ENCODE measurements around the gene PRPF39.
A peak's percentile ranks its signal among the peaks of the same experiment; 100 is the strongest.

PRPF39 gene

DNA sequence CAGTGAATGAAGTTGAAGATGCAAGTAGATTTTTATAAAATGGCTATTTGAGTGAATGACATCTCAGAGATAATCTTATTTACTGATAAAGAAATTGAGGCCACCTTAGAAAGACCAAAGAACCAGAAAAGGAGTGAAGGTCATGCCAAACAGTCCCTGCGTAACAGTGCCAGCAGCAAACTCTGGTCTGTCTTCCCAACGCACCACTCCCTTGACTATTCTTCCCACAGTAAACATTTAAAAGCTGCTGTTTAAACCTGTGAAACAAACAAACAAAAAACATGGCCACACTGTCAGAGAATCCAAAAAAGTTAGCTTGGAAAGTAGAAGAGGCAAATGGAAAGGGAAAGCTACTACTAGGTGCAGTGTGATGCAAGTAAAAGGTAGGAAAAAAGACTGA lies 1.5 kb upstream of the PRPF39 start:
- DNase-seq (ENCODE audit: low read depth, low spot score) = no peak

DNA sequence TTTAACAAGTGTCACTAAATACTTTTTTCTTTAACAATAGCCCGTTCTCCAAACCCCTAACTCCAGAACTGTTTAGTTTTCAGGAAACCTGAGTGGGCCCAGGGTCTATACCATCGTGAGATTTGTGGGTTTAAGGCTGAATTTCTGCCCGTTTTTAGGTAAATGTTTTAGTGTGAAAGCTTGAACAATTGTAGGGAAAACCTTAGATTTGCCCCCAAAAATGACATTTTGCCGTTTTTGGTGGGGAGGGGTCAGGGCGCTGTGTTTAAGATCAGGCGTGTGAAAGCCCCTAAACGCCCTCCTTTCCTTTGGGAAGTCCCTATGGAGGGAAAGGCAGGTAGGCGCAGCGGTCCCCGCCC lies 320 bp upstream of the PRPF39 start:
- no peak for DNase-seq (ENCODE audit: low read depth, low spot score)

DNA sequence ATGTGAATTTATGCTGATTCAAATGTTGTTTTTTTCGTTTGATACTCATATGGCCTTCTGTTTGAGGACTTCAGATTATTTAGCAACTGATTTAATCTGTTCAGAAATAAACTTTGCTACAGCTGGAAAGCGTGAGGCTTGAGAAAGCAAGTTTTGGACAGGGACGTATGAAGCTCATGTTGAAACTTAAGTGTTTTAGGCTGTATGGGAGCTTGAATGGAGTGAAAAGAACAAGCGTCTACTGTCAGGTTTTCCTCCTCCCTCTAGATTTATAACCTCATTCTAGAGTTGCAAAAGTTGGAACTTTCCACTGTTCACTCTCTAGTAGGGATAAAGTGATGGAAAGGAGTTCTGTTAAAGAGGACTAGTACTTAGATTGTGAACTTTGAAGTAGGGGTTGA lies 1.0 kb downstream of the PRPF39 start:
- DNase-seq (ENCODE audit: low read depth, low spot score) = no peak

DNA sequence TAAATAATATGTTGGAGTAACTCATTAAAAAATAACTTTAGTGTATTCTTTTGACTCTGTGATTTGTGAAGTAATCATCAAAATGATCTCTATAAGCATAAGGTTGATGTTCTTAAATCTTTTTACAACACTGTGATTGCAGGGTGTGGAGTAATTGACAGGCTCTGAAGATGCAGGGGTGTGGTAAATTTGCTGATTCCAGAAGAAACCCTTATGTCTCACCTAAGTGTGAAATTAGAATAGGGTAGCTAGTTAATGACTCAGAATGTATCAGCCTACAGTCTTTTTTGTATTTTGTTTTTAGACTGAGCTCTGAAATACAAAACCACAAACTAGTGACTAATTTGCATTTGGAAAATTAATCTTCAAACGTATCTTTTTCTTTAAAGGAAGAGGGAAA lies 5.9 kb downstream of the PRPF39 start:
- no peak for DNase-seq (ENCODE audit: low read depth, low spot score)

DNA sequence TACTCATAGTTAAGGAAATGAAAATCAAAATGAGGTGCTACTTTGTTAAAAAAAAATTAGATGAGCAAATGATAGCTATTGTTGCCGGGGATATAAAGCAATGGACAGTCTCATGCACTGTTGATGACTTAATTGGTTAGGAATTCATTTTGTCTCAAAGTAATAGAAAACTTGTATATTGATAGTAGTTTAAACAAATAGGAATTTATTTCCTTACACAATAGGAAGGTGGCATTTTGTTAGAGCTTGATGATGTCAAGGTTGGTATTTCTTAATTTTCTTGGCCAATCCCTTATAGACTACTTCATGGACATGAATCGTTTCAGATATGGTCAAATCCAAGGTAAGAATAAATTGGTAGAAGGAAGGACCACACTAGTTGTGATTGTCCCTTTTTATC lies 7.8 kb downstream of the PRPF39 start:
- no peak for DNase-seq (ENCODE audit: low read depth, low spot score)

DNA sequence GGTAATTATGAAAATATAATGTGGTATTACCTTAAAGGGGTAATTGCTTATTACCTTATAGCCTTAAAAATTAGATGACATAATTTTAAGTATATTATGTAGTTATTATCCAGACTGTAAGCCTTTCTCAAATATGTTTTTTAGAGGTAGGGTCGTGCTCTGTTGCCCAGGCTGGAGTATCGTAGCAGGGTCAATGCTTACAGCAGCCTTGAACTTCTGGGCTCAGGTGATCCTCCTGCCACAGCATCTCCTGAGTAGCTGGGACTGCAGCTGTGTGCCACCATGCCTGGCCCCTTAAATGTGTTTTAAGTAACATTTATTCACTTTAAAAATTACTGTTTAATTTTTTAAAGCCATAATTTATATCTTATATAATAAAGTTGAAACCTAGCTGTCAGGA lies 10.4 kb downstream of the PRPF39 start:
- DNase-seq (ENCODE audit: low read depth, low spot score) = no peak

DNA sequence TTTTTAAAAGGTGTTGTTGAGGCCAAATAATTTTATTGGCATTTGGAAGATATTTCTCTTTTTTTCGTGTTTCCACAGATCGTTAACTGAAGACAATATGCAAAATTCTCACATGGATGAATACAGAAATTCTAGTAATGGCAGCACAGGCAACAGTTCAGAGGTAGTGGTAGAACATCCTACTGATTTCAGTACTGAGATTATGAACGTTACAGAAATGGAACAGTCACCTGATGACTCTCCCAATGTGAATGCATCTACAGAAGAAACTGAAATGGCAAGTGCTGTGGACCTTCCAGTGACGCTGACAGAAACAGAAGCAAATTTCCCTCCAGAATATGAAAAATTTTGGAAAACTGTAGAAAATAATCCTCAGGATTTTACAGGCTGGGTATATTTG lies 11.2 kb downstream of the PRPF39 start:
- DNase-seq (ENCODE audit: low read depth, low spot score) = no peak

DNA sequence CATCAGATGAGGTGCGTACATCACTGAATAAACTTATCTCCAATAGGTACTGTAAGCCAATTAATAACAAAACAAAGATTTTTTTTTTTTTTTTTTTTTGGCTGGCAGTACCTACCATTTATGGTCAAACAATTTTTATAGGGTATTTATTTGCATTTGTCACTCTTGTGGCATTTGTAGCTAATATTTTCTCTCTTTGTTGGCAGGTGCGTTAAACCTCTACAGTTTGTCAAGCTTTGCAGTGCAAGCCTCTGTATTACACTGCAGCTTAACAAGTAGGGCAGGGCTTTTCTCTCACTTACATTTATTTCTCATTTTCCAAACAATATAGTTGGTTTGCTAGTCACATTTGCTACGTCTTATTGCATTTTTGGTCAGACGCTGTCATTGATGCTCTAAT lies 12.3 kb downstream of the PRPF39 start:
- no peak for DNase-seq (ENCODE audit: low read depth, low spot score)

DNA sequence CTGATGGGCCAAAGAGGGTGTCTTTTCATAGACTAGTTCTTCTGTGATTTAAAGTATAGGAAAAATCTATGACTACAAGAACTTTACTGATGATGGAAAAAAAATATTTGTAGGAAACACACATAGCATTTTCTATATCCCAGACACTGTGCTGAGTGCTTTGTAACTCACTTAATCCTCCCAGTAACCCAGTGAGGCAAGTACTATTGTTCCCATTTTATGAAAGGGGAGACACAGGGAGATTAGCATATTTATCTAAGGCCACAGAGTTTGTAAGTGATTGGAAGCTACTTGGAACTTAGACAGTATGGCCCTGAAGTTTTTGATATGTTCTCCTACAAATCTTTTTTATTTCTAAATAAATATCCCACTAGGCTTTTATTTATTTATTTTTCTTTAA lies 19.9 kb downstream of the PRPF39 start:
- no peak for DNase-seq (ENCODE audit: low read depth, low spot score)

DNA sequence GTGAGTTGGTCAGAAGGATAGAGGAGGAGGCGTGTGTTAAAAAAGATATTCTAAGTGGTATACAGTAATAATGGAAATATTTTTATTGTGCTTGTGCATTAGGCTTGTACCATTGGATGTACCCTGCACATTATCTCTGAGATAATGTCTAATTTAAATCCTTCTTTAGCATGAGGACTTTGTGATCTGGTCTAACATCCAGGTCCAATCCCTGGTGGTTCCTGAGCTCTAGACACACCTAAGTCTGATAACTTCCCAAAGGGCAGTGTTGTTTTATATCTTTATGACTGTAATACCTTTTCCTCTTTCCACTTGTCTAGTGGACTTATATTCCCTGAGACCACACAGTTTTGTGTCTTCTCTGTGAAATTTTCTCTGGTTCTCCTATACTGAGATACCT lies 20.6 kb downstream of the PRPF39 start:
- no peak for DNase-seq (ENCODE audit: low read depth, low spot score)

DNA sequence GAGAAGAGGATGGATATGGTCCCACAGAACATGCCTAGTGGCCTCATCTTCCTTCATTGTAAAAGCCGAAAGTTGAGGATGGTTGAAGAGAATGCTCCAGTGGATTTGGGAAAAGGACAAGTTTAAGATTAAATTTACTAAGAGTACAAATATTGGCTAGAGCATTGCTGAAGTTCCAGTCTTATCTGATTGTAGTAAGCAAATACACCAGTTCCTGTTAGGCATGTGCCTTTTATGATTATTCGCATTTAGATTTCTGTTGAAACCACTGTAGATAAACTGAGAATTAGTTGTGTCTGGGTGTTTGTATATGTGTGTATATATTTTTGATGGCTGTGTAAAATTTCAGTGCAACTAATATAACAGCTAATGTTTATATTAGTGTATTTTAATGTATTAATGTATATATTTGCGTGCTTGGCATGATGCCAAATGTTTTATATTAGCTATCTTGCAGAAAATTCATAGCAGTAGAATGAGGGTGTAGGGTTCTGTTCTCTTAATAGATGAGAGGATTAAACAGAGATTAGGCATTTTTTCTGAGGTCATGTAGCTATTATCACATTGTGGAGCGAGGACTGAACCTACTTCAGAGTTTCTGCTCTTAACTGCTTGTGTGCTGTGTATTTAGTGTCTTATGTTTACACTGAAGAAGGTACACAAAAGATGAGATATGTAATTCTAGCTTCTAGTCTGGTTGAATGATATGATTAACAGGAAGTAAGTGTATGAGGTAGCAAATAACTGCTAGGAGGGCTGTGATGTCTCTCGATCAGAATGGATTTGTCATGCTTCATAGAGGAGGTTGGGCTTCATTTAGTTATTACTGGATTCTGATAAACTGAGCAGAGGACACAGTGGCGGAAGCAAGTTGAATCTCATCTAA lies 29.2 kb downstream of the PRPF39 start:
- DNase-seq (ENCODE audit: low read depth, low spot score) = no peak

DNA sequence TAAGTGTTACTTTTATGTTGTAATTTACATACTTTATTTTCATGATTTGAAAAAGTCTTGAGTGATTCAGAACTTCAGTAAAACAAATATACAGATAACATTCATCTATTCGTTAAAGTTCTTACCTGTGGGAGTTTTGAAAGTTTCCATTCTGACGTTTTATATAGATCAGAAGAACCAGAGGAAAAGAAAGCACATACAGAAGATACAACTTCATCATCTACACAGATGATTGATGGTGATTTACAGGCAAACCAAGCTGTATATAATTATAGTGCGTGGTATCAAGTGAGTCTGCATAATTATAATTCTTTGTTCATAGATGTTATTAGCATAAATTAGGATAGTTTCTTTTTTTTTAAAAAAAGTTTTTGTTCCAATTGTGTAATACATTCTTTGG lies 30.4 kb downstream of the PRPF39 start:
- DNase-seq (ENCODE audit: low read depth, low spot score) = no peak

DNA sequence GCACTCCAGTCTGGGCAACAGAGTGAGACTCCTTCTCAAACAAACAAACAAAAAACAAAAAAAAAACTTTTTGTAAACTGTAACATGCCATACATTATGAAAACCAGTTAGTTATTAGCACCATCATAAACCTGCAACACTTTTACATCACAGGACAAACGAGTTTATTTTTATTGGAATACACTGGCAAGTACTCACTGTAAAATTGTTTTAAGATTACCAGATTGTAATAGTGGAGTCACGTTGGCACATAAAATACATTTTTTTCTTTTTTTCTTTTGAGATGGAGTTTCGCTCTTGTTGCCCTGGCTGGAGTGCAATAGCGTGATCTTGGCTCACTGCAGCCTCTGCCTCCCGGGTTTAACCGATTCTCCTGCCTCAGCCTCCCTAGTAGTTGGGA lies 34.7 kb downstream of the PRPF39 start:
- no peak for DNase-seq (ENCODE audit: low read depth, low spot score)

DNA sequence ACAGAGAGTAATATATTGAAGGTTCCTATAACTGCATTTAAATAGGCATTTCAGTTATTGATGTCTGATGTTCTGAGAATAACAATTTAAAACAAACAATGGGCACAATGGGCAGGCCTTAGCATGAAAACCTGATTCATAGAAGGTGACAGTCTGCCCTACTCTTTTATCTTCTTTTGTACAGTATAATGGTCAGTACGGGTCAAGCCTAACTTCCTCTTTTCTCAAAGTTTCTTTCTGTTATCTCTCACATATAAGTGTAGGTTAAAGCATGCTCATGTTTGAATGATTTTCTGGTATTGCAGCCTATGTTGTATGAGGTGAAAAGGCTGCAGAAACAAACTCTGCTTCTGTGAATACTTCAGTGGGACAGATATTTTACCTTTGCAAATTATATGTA lies 36.2 kb downstream of the PRPF39 start:
- DNase-seq (ENCODE audit: low read depth, low spot score) = no peak

DNA sequence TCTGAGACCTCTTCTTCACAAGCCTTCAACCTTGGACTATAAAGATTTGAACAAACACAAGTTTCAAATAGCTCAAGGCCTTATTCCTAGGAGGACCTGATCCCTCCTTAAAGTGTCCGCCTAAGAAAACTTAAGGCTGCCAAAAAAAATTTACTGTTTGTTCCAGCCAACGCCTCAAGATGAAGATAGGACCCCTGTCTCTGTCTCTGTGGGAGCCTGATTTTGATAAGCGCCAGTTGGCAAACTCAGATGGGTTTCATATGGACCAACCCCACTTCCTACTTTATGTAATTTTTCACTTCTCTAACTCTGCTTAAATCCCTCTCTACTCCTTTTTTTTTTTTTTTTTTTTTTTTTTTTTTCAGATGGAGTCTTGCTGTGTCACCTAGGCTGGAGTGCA lies 39.4 kb downstream of the PRPF39 start:
- DNase-seq (ENCODE audit: low read depth, low spot score) = no peak

DNA sequence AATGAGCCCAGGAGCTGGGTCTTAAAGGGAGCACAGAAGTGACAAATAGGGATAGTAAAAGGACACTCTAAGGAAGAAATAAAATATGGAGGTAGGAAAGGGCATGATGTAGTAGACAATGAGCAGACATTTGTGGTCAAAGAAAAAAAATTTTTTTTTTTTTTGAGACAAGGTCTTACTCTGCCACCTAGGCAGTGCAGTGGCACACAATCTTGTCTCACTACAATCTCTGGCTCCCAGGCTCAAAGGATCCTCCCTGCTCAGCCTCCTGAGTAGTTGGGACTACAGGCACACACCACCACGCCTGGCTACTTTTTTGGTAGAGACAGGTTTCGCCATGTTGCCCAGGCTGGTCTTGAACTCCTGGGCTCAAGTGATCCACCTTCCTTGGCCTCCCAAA lies 41.8 kb downstream of the PRPF39 start:
- no peak for DNase-seq (ENCODE audit: low read depth, low spot score)

DNA sequence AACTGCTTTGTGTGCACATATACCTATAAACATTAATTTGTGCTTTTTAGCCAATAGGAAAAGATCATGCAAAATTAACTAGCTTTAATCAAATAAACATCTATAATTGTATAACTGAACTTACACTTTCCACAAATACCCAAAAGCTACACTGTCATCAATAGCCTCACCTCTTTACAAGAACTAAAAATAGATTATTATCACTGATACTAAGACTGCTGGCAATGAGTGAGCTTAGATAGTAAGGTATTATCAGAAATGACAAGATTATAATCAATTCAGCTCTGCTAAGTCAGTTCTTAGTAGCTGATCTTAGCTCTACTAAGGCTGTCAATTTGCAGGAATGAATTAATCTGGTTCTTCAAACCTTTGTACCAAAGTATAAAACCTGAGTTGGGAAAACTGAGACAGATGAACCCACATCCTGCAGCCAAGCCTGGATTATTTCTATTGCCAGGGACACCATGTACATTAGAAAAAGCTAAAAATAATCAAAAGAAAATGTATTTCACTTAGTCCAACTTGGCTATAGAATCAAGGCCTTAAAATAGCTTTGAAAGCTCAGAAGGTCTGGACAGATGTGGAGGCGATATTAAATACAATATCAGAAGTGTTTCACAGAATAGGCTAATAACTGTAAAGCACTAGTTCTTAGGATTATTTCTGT lies 45.2 kb downstream of the PRPF39 start:
- DNase-seq (ENCODE audit: low read depth, low spot score) = no peak

DNA sequence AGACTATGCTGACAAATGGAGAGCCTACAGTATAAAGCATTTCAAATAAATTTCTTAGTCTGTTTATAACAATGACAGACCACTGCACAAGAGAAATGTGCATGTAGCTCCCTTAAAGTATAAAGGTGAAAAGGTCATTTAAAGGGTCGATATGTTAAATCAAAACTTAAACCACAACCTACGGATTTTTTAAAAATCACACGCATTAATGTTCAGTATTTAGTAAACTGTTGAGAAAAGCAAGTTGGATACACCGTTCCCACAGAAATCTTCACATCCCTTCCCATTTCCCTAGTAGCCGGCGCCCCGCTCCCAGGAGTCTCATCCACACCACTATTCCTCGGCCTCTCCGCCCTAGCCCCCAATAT lies 49.8 kb downstream of the PRPF39 start:
- DNase-seq (ENCODE audit: low read depth, low spot score) = no peak

DNA sequence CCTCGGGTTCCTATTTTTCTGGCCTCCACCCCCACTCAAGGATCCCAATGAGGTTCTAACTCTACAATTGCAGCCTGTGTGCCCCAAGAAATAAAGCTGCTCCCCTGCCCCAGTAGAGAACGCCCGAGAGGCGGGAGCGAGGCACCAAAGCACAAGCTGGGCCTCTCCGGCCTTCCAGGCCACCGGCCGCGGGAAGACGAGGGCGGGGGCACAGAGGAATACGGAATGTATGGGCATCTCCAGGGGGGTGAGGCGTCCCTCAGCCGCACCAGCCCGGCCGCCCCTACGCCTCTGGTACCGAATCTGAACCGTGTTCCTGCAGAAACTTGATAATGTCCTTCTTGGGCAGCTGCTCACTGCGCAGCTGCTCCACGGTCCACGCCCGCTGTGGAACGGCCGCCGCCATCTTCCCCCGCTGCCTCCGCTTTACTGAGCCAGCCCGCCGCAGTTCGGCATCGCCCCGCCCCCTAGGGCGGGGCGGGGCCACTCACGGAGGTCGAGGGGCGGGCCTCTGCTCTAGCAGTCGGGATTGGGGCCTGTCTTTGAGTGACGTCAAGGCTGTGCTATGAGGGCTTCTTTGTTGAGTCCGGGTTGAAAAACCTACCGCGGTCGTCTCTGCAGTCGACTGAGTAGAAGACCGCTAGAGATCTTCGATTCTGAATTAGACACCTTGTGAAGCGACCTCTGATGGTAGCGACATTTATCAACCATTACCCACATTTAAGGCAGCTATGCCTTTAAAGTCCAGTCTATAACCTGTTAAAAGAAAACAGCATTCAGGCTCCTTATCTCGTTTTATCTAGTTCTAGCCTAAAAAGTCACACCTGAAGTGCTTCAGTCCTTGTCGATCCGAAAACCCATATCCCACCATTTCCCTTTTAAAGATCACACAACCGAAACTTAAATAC lies 50.4 kb downstream of the PRPF39 start, which contains the start of gene FKBP3:
TSS of gene FKBP3 (minus strand) at position 431 of the 908 bp plus-strand sequence. CDS start at position 406, 25 bp downstream.
- DNase-seq (ENCODE audit: low read depth, low spot score) = peak; percentile 97

DNA sequence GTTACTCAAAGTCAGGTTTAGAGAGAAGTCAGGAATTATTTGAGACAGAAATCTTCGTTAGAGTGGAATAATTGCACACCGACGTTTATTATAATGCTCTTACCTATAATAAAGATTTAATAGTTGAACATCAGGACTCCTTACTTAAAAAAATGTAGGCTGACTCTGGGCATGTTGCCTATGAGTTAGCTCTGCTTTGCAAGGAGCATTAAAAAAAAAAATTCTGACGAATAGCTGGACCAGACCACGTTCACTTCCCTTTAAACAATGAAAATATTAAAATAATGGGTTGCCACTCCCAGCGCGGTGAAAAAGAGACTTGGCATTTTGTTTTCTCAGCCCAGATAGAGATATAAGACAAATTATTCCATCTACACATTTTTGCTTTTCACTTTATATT lies 51.2 kb downstream of the PRPF39 start:
- peak; percentile 9 for DNase-seq (ENCODE audit: low read depth, low spot score)

DNA sequence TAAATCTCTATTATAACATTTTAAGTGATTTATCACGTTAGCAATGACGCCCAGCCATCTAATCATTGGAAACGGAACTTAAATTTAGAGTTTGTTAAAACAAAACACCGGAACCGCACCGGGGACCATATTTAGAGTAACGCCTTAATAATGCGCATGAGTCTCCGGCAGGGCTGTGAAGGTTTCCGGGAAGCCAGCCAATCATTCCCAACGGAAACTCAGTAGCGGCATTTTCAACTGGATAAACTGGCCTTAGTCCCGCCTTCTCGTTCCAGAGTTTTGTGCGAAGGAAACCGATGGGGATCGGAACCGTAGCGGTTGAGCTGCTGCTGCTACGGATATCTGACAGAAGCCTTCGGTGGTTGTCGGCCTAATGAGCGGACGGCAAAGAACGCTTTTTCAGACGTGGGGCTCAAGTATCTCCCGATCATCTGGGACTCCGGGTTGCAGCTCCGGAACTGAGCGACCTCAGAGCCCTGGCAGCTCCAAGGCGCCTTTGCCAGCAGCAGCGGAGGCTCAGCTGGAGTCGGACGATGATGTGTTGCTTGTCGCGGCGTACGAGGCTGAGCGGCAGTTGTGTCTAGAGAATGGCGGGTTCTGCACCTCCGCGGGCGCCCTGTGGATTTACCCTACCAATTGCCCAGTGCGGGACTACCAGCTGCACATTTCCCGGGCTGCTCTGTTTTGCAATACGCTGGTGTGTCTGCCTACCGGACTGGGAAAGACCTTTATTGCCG lies 51.9 kb downstream of the PRPF39 start, which contains the start of gene FANCM:
TSS of gene FANCM (plus strand) at position 272 of the 737 bp plus-strand sequence. CDS start at position 374, 102 bp downstream.
- peak; percentile 94 for DNase-seq (ENCODE audit: low read depth, low spot score)

Data from smooth muscle cell of the brain vasculature (primary cell).